BE2C (cell line): ENCODE data around the gene TEDC1.
A peak's percentile ranks its signal among the peaks of the same experiment; 100 is the strongest.

ENCODE experiments used
- DNase-seq: peaks from one replicate; pipeline ENCODE4 v3.0.0-alpha.2; 2020
- H3K27me3 ChIP-seq: fragments of 250-450 bp; sonication (Bioruptor Pico); 2 replicates; pipeline ENCODE4 v1.5.1; 2020; ENCODE audit warnings: mild to moderate bottlenecking
- H3K36me3 ChIP-seq: fragments of 250-450 bp; sonication (Bioruptor Pico); 2 replicates; pipeline ENCODE4 v1.5.1; 2020; ENCODE audit warnings: mild to moderate bottlenecking
- H3K4me1 ChIP-seq: fragments of 250-450 bp; sonication (Bioruptor Pico); 2 replicates; pipeline ENCODE4 v1.5.1; 2020
- H3K4me3 ChIP-seq: 2 replicates; pipeline ENCODE4 v1.5.1; 2011; ENCODE audit warnings: low read depth, low read length
- H3K9me3 ChIP-seq: fragments of 250-450 bp; sonication (Bioruptor Pico); 2 replicates; pipeline ENCODE4 v1.5.1; 2020
- CTCF ChIP-seq: IDR thresholded peaks from 2 replicates; pipeline ENCODE4 v1.5.1; 2012; ENCODE audit warnings: mild to moderate bottlenecking, low read depth, low read length

TEDC1 gene

GRCh38 chr14:105478398-105479251, 12.4 kb upstream of the TEDC1 start:
- Histone ChIP-seq H3K36me3 (peaks cover 7% of the 10 kb centered on the region), H3K4me3 (no peak overlapping the region), H3K27me3 (no peaks in the 10 kb centered on the region), H3K4me1 (peaks cover 35% of the 10 kb centered on the region), H3K9me3 (no peaks in the 10 kb centered on the region)
- DNase-seq, result no peak
- no peak for TF ChIP-seq CTCF

DNA sequence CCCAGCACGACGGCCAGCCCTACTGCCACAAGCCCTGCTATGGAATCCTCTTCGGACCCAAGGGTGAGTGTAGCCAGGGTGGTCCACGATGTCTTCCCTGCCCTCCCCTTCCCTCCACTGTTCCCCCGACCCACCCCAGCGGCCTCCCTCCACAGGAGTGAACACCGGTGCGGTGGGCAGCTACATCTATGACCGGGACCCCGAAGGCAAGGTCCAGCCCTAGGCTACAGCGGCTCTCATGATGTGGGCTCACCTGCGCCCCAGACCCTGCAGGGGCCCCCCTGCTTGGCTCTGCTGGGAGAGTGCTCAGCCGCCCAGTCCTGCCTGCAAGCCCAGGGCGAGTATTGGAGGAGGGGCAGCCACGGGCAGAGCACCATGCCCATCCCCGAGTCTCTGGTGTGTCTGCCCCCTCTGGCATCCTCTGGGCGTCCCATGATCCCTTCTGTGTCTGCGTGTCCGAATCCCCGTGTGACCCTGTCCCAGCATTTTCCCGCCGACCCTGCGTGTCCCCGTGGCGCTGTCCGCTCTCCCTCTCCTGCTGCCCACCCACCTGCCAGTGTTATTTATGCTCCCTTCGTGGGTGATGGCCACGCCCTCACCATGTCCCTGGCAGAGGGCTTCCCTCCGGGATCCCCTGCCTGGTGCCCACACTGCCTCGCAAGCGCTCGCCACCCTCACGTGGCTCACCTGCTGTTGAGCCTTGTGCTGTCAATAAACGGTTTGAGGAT, 11.5 kb upstream of the TEDC1 start:
- H3K4me3 ChIP-seq, result no peak overlapping the region
- H3K27me3 ChIP-seq, result no peaks in the 10 kb centered on the region
- DNase-seq, result no peak
- H3K4me1 ChIP-seq, result peaks cover 42% of the 10 kb centered on the region
- H3K36me3 ChIP-seq, result peaks cover 7% of the 10 kb centered on the region
- H3K9me3 ChIP-seq, result no peaks in the 10 kb centered on the region
- 0 out of 2 replicates have a peak, but pooled peaks have one; percentile 3 for TF ChIP-seq CTCF

- Histone ChIP-seq H3K9me3 (no peaks in the 10 kb centered on the region), H3K27me3 (no peaks in the 10 kb centered on the region), H3K36me3 (peaks cover 7% of the 10 kb centered on the region), H3K4me1 (peaks cover 48% of the 10 kb centered on the region), H3K4me3 (peak overlapping the region; percentile 29)
- DNase-seq, result no peak
- no peak for TF ChIP-seq CTCF
Measured at GRCh38 chr14:105480199-105480746, 10.8 kb upstream of the TEDC1 start.

GRCh38 chr14:105480807-105481801, 9.9 kb upstream of the TEDC1 start:
- DNase-seq, result peak; percentile 99
- peak overlapping the region; percentile 45 for H3K4me3 ChIP-seq
- peaks cover 7% of the 10 kb centered on the region for H3K36me3 ChIP-seq
- TF ChIP-seq CTCF, result peak; percentile 92
- no peaks in the 10 kb centered on the region for H3K27me3 ChIP-seq
- no peaks in the 10 kb centered on the region for H3K9me3 ChIP-seq
- H3K4me1 ChIP-seq, result peaks cover 55% of the 10 kb centered on the region

DNA sequence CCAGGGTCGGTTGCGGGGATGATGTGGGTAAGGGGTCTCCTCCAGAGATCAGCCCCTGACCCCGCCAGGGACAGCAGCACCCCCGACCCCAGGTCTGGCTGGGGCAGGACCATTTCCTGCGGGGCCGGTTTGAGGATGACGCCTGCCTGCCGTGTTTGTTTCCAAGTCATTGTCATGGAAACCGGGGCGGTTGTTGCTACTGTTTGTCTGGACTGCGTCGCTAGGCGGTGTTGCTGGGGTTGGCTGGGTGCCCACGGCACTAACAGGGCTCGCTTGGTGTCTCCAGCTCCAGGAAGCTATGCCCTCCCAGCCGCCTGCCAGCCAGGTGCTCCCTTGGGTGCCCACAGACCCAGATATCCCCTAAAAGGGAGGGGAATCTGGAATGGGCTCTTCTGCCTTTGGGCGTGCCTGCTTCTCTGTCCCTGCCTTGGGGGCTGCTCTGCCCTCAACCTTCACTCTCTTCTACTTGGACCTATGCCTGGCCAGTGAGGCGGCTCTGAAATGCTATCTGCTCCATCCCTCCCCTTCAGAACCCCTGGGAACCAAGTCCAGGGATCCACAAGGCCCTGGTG, 9.1 kb upstream of the TEDC1 start:
- peak; percentile 26; the same call in 1 of the 2 replicates for TF ChIP-seq CTCF
- Histone ChIP-seq H3K4me1 (peaks cover 59% of the 10 kb centered on the region), H3K27me3 (no peaks in the 10 kb centered on the region), H3K36me3 (peaks cover 7% of the 10 kb centered on the region), H3K4me3 (peak overlapping the region; percentile 45), H3K9me3 (no peaks in the 10 kb centered on the region)
- peak; percentile 95 for DNase-seq
